ENCODE results near the gene ZCCHC14.

Gene ZCCHC14

GRCh38 chr16:87457061-87457611 lies 35.7 kb downstream of the ZCCHC14 start:
- DNase-seq (ENCODE audit: low read depth) = no peak

DNA sequence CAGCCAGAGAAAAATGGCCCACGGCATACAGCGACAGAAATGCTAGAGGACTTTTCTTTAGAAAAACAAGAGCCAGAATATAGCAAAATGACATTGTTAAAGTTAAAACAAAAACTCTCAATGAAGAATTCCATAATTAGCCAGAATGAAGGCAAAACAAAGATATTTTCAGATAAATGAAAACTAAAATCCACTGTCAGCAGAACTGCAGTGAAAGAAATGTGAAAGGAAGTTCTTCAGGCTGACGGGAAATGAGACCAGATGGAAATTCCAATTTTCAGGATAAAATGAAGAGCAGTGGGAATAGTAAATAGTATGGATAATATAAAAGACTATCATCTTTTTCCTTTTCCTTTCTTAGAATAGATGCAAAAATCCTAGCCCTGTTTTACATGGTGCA lies 38.4 kb downstream of the ZCCHC14 start:
- DNase-seq (ENCODE audit: low read depth) = no peak

GRCh38 chr16:87453326-87453725 lies 39.5 kb downstream of the ZCCHC14 start:
- DNase-seq (ENCODE audit: low read depth) = no peak

DNA sequence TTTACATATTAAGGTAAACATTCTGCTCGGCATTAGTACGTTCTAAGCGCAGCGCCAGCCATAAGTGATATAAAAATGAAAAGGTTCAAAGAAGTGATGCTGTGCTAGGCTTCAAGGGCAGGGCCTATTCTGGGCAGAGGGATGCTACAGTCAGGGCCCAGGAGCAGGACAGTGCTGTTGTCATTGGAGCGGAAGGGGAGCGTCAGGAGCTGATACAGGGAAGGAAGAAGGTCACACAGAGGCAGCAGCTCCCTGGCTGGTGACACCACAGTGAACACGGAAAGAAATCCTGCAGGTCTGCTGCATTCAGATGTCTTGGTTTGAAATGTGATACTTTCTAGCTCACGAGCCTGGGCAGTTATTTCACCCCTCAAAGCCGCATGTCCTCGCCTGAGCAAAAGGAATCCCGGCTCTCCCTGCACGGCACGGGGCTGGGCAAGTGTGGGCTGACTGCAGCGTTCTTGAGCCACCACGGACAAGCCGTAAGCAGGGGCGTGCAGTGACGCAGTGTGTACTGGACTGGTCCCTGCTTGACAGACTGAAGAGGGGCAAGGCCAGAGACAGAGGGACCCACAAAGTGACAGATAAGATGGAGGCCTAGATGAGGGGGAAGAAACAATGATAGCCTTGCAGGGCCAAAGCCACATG lies 41.1 kb downstream of the ZCCHC14 start:
- no peak for DNase-seq (ENCODE audit: low read depth)

DNA sequence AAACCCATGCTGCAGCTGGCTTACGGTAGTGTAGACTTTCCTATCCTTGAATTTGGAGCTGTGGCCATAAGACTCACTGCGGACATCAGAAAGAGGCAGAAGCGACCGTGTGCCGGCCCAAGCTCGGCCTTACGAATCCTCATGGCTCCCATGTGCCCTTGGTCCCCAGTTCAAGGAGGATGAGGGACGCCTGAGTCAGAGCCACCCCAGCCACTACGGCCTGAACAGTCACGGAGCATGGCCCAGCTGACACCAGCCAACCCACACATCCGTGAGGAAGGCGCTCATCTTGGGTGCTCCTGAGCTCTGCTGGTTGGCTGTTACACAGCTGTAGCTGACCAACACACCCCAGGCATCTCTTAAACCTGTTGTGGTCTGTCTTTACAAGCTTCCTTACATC lies 44.0 kb downstream of the ZCCHC14 start:
- DNase-seq (ENCODE audit: low read depth) = no peak

- DNase-seq (ENCODE audit: low read depth) = no peak
Measured at GRCh38 chr16:87447323-87447722, 45.5 kb downstream of the ZCCHC14 start.

DNA sequence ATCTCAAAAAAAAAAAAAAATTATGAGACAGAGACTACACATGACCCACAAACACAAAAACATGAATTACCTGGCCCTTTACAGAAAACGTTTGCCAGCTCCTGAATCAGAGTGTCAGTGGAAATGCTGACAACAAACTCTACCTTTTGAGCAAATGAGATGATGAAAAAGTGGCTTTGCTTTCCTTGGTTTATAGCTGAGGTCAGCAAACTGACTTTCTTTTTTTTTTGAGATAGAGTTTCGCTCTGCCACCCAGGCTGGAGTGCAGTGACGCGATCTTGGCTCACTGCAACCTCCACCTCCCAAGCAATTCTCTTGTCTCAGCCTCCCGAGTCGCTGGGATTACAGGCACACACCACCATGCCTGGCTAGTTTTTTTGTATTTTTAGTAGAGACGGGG lies 46.3 kb downstream of the ZCCHC14 start:
- DNase-seq (ENCODE audit: low read depth) = no peak

GRCh38 chr16:87445486-87445885 lies 47.3 kb downstream of the ZCCHC14 start:
- DNase-seq (ENCODE audit: low read depth) = no peak

DNA sequence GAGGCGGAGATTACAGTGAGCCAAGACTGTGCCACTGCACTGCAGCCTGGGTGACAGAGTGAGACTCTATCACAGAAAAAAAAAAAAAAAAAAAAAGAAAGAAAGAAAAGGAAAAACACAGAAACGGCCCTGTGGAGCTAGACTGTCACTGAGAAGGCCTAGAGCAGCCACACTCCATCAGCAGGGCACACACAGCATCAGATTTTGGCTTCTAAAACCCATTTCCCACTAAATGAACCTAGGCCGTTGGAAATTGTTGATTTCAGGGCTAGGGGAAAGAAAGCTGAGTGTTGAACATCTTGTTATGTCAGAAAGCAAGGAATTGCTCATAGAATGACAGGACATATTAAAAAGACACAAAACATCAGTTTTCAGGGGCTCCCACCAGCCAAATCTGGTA lies 48.9 kb downstream of the ZCCHC14 start:
- DNase-seq (ENCODE audit: low read depth) = no peak

GRCh38 chr16:87443016-87443415 lies 49.8 kb downstream of the ZCCHC14 start:
- no peak for DNase-seq (ENCODE audit: low read depth)

GRCh38 chr16:87442581-87442966 lies 50.2 kb downstream of the ZCCHC14 start:
- no peak for DNase-seq (ENCODE audit: low read depth)

GRCh38 chr16:87441886-87442580 lies 50.8 kb downstream of the ZCCHC14 start:
- DNase-seq (ENCODE audit: low read depth) = no peak

GRCh38 chr16:87439926-87440325 lies 52.9 kb downstream of the ZCCHC14 start:
- no peak for DNase-seq (ENCODE audit: low read depth)

GRCh38 chr16:87438611-87438985 lies 54.2 kb downstream of the ZCCHC14 start:
- DNase-seq (ENCODE audit: low read depth) = no peak

DNA sequence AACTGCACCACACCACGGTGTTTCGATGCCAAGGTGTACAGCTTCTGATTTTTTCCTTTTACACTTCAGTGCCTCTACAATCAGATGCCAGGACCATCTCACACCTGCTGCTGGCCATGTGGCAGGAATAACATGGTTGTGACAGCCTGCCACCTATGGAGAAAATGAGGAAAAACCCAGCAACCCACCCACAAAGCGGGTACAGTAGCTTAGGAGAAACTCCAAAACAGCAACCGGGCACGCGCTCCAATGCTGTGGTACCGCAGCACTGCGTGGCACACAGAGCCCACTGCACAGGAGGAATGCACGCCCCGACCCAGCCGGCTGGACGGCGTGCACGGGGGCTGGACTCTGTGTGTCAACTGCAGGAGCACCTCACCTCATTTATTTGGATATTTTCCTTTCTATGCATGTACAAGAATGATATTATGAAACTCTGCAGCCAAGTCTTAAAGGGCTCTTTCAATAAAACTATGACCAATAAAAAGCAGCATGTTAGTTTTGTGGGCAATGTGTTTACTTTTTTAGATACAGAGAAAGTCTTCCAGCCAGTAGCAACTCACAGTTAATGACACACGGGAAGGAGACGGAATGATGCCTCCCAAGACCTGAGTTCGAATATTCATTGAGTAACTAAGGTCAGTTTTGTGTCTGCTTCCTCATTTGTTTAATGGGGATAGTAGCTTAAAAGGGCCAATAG lies 54.8 kb downstream of the ZCCHC14 start:
- DNase-seq (ENCODE audit: low read depth) = no peak

DNA sequence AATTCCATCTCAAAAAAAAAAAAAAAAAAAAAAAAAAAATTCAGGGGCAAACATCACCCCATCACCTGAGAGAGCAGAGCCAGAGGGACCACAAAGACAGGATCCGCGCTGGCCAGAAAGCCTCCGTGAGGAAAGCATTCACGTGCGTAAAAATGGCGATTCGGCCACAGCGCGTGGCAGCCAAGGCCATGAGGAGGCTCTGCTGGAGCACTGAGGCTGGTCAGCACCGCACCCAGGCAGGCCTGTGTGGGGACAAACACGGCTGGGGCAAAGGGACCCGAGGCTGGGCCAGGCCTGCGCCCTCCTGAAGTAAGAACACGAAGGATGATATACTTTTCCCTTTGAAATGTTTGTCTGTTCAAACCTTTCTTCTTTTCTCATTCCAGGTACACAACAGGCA lies 55.5 kb downstream of the ZCCHC14 start:
- no peak for DNase-seq (ENCODE audit: low read depth)

DNA sequence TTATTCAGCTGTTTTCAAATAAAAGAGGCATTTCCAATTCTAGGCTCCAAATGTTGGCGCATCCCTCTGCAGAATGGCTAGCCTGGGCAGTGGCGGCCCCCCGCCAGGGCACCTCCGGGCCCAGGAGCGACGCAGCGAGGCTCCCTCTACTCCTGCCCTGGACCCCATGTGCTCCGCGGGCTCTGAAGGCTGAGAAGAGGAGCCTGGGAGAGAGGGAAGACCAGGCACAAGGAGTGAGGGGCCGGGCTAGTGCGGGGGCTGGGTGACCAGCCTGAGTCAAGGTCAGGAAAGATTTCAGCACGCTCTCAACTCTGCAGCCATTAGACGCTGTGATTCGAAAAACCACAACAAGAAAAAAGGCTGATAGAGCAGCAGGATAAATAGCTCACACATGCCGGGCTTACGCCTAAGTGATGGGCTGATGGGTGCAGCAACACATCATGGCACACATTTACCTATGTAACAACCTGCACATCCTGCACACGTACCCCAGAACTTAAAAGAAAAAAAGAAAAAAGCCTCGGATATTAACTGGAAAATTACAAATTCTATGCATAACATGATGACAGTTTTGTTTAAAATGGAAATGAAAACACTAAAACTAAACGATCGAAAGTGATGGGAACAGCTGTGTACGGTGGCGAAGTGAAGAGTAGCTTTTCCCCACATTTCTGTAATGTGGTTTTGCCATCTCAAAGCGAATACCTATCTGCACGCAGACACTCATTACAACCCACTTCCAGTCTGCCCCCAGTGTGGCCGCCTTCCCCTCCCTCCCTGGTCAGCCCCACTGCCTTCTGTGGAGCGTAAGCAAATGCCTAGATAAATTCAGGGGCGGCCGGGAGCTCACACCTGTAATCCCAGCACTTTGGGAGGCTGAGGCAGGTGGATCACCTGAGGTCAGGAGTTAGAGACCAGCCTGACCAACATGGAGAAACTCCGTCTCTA lies 56.3 kb downstream of the ZCCHC14 start:
- no peak for DNase-seq (ENCODE audit: low read depth)

- no peak for DNase-seq (ENCODE audit: low read depth)
Measured at GRCh38 chr16:87435372-87436224, 57.2 kb downstream of the ZCCHC14 start.

- no peak for DNase-seq (ENCODE audit: low read depth)
Measured at GRCh38 chr16:87434146-87434667, 58.6 kb downstream of the ZCCHC14 start.

GRCh38 chr16:87432330-87432915 lies 60.4 kb downstream of the ZCCHC14 start:
- DNase-seq (ENCODE audit: low read depth) = no peak

Measured in T follicular helper cell (primary cell).